Lower leg skin (tissue), 4 donors: ENCODE results near the gene KDM8. TPM values are rescaled to one million over a fixed set of nuclear protein-coding genes. Genes with fewer than 3 reads are reported as not detected.

Experiments used
- DNase-seq, 2 donors: peaks; one replicate each; pipeline ENCODE4 v3.0.0-alpha.2; 2019; ENCODE audit warnings: low spot score in 2 of 2
- H3K4me3 ChIP-seq: fragments of 200-600 bp; sonication (generic); 2 replicates; pipeline ENCODE4 v1.5.1; 2017; ENCODE audit warnings: mild to moderate bottlenecking, low read depth; ENCODE audit not compliant: poor library complexity, severe bottlenecking
- POLR2A ChIP-seq, 2 donors: fragments of 450-650 bp; IDR thresholded peaks; one replicate each; pipeline ENCODE4 v1.6.1; 2016 to 2017; ENCODE audit warnings: antibody characterized with exemption in 2 of 2, mild to moderate bottlenecking in 1 of 2, moderate library complexity in 1 of 2
- WGBS, 2 donors: methylation state at CpG; one replicate each; pipeline ENCODE4 v1.1.5; 2018; 5-methylcytosine and 5-hydroxymethylcytosine counted together
- intact Hi-C: fragments of 100-400 bp; cut with DNase I; formaldehyde crosslinking; loops from one replicate; pipeline ENCODE4 v1.15.0; 2023; ENCODE audit warnings: low total_unique reads
- total RNA-seq, 4 donors: library from RNA; depleted of rRNA; stranded (reverse); fragments of >200 nt; gene quantifications; one replicate each; pipeline ENCODE4 v1.1.0, GENCODE V29; 2016
- TF ChIP-seq, protein P1 (sequence below), 3 donors: fragments of 450-650 bp; IDR thresholded peaks; one replicate each; pipeline ENCODE4 v1.5.1; 2016; ENCODE audit warnings: antibody characterized with exemption in 3 of 3, mild to moderate bottlenecking in 3 of 3, moderate library complexity in 2 of 3

The KDM8 gene
- total RNA-seq, 4 donors from 2014 or later, result 0.84 to 4.5 (median 1.9) TPM

- TF ChIP-seq, protein P1, sequence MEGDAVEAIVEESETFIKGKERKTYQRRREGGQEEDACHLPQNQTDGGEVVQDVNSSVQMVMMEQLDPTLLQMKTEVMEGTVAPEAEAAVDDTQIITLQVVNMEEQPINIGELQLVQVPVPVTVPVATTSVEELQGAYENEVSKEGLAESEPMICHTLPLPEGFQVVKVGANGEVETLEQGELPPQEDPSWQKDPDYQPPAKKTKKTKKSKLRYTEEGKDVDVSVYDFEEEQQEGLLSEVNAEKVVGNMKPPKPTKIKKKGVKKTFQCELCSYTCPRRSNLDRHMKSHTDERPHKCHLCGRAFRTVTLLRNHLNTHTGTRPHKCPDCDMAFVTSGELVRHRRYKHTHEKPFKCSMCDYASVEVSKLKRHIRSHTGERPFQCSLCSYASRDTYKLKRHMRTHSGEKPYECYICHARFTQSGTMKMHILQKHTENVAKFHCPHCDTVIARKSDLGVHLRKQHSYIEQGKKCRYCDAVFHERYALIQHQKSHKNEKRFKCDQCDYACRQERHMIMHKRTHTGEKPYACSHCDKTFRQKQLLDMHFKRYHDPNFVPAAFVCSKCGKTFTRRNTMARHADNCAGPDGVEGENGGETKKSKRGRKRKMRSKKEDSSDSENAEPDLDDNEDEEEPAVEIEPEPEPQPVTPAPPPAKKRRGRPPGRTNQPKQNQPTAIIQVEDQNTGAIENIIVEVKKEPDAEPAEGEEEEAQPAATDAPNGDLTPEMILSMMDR (IDR thresholded peaks at IDR 0.05), result no peak
- TF ChIP-seq POLR2A (IDR thresholded peaks at IDR 0.05), result no peak
- intact Hi-C loops, result no loop called here
- DNase-seq, result no peak
- no peak overlapping the region for H3K4me3 ChIP-seq
- WGBS, 2 donors, result 91% methylated on average over 4 of the region's 4 CpGs
Observed at GRCh38 chr16:27270349-27270748, 67.0 kb downstream of the KDM8 start.

Other genes with a start within 250 kb of the KDM8 start
- gene C16orf82, start 136.6 kb upstream of the KDM8 start, total RNA-seq, result not detected
- gene NSMCE1, start 65.2 kb downstream of the KDM8 start, total RNA-seq, result 10 to 100 TPM; 17.3 to 29.2 (median 21.1) TPM
- 10 to 100 TPM; 22.3 to 35.0 (median 25.1) TPM for gene IL4R, start 110.4 kb downstream of the KDM8 start, total RNA-seq
- gene IL21R, start 198.6 kb downstream of the KDM8 start, total RNA-seq, result under 1 TPM; 0.15 to 0.58 (median 0.37) TPM